Thyroid gland (tissue), 4 donors: ENCODE data around the gene SCGN. TPM values are rescaled to one million over a fixed set of nuclear protein-coding genes. Genes with fewer than 3 reads are reported as not detected.

ENCODE experiments used
- DNase-seq, 2 donors: peaks; one replicate each; pipeline ENCODE4 v3.0.0-alpha.2; 2019
- H3K27ac ChIP-seq, 3 donors: fragments of 200-600 bp; sonication (generic); 1 replicate in 2 of 3; 2 replicates in 1 of 3; pipeline ENCODE4 v1.5.1; 2016 to 2019; ENCODE audit warnings: mild to moderate bottlenecking in 1 of 3, moderate library complexity in 1 of 3
- H3K27me3 ChIP-seq: fragments of 200-600 bp; sonication (generic); one replicate; pipeline ENCODE4 v1.5.1; 2019
- H3K36me3 ChIP-seq, 2 donors: fragments of 200-600 bp; sonication (generic); one replicate each; pipeline ENCODE4 v1.5.1; 2016 to 2019
- H3K4me1 ChIP-seq, 2 donors: fragments of 200-600 bp; sonication (generic); one replicate each; pipeline ENCODE4 v1.5.1; 2017 to 2019
- H3K4me3 ChIP-seq, 3 donors: fragments of 200-600 bp; sonication (generic); replicated peaks in 1 of 3; 1 replicate in 2 of 3; 2 replicates in 1 of 3; pipeline ENCODE4 v1.5.1; 2016; ENCODE audit warnings: mild to moderate bottlenecking in 1 of 3
- H3K9me3 ChIP-seq: fragments of 200-600 bp; sonication (generic); one replicate; pipeline ENCODE4 v1.5.1; 2017
- CTCF ChIP-seq, 6 experiments: fragments of 200-600 bp in 3 of 6; fragments of 450-650 bp in 3 of 6; sonication (generic) in 3 of 6; IDR thresholded peaks; one replicate each; pipeline ENCODE4 v1.5.1; 2016 to 2019; ENCODE audit warnings: antibody characterized with exemption in 6 of 6, mild to moderate bottlenecking in 2 of 6, inconsistent platforms in 1 of 6, moderate library complexity in 1 of 6
- POLR2A ChIP-seq, 2 donors: fragments of 450-650 bp; IDR thresholded peaks; one replicate each; pipeline ENCODE4 v1.6.1; 2017; ENCODE audit warnings: antibody characterized with exemption in 2 of 2, mild to moderate bottlenecking in 2 of 2, moderate library complexity in 1 of 2
- WGBS, 2 donors: methylation state at CpG; one replicate each; pipeline ENCODE4 v1.1.5; 2017; 5-methylcytosine and 5-hydroxymethylcytosine counted together
- intact Hi-C: fragments of 100-400 bp; cut with DNase I; formaldehyde crosslinking; loops from one replicate; pipeline ENCODE4 v1.15.1; 2023
- total RNA-seq, 4 donors: library from RNA; depleted of rRNA; stranded (reverse); fragments of >200 nt; gene quantifications; one replicate each; pipeline ENCODE4 v1.2.3, GENCODE V29; 2016

Gene SCGN
- total RNA-seq, 4 donors from 2014 or later, result 1.2 to 6.2 TPM; not detected in 2

- 87 to 89% methylated on average over 4 of the region's 4 CpGs for WGBS, 2 donors
- Histone ChIP-seq H3K4me3 (no peak overlapping the region), H3K27me3 (no peaks in the 10 kb centered on the region), H3K27ac (no peak overlapping the region), H3K4me1 (no peaks in the 10 kb centered on the region), H3K36me3 (no peaks in the 10 kb centered on the region), H3K9me3 (no peaks in the 10 kb centered on the region)
- TF ChIP-seq POLR2A (IDR thresholded peaks at IDR 0.05), result no peak
- no peak for TF ChIP-seq CTCF (IDR thresholded peaks at IDR 0.05)
- intact Hi-C loops, result no loop called here
- no peak for DNase-seq
Observed at GRCh38 chr6:25628471-25629197, 23.4 kb upstream of the SCGN start.

- TF ChIP-seq CTCF (IDR thresholded peaks at IDR 0.05) (no peak), POLR2A (IDR thresholded peaks at IDR 0.05) (no peak)
- no peaks in the 10 kb centered on the region for H3K36me3 ChIP-seq
- no peaks in the 10 kb centered on the region for H3K9me3 ChIP-seq
- no peak overlapping the region for H3K4me3 ChIP-seq
- DNase-seq, result no peak
- H3K27me3 ChIP-seq, result no peaks in the 10 kb centered on the region
- H3K4me1 ChIP-seq, result no peaks in the 10 kb centered on the region
- whole genome bisulfite sequencing, 2 donors, result 70 to 77% methylated on average over 4 of the region's 4 CpGs
- intact Hi-C loops, result no loop called here
- H3K27ac ChIP-seq, result no peak overlapping the region
Observed at GRCh38 chr6:25629198-25629576, 22.8 kb upstream of the SCGN start.

- intact Hi-C loops, result no loop called here
- Histone ChIP-seq H3K27me3 (no peaks in the 10 kb centered on the region), H3K4me3 (no peak overlapping the region), H3K36me3 (no peaks in the 10 kb centered on the region), H3K4me1 (no peaks in the 10 kb centered on the region), H3K9me3 (no peaks in the 10 kb centered on the region), H3K27ac (no peak overlapping the region)
- DNase-seq, result no peak
- no peak for TF ChIP-seq POLR2A (IDR thresholded peaks at IDR 0.05)
- TF ChIP-seq CTCF (IDR thresholded peaks at IDR 0.05), result no peak
- 47 to 48% methylated on average over 4 of the region's 4 CpGs for WGBS, 2 donors
Observed at GRCh38 chr6:25630508-25631278, 21.3 kb upstream of the SCGN start.

GRCh38 chr6:25635886-25636317 lies 16.1 kb upstream of the SCGN start:
- Histone ChIP-seq H3K36me3 (no peaks in the 10 kb centered on the region), H3K9me3 (no peaks in the 10 kb centered on the region), H3K27ac (no peak overlapping the region), H3K4me1 (no peaks in the 10 kb centered on the region), H3K4me3 (no peak overlapping the region), H3K27me3 (no peaks in the 10 kb centered on the region)
- no peak for DNase-seq
- intact Hi-C loops, result no loop called here
- 89 to 94% methylated on average over 2 of the region's 2 CpGs for WGBS, 2 donors
- TF ChIP-seq CTCF (IDR thresholded peaks at IDR 0.05), result no peak
- no peak for TF ChIP-seq POLR2A (IDR thresholded peaks at IDR 0.05)

GRCh38 chr6:25637211-25637610 lies 14.8 kb upstream of the SCGN start:
- TF ChIP-seq CTCF (IDR thresholded peaks at IDR 0.05), result no peak
- TF ChIP-seq POLR2A (IDR thresholded peaks at IDR 0.05), result no peak
- H3K4me3 ChIP-seq, result no peak overlapping the region
- intact Hi-C loops, result no loop called here
- no peaks in the 10 kb centered on the region for H3K27me3 ChIP-seq
- no peak for DNase-seq
- H3K4me1 ChIP-seq, result no peaks in the 10 kb centered on the region
- no peaks in the 10 kb centered on the region for H3K9me3 ChIP-seq
- 89 to 91% methylated on average over 1 of the region's 1 CpG for WGBS, 2 donors
- H3K27ac ChIP-seq, result no peak overlapping the region
- H3K36me3 ChIP-seq, result no peaks in the 10 kb centered on the region
